Fibroblast of peridontal ligament (primary cell): ENCODE results near the gene LIF.
"Not testable (repeated sequence)": the region's sequence is repeated elsewhere in the genome, so short reads cannot be mapped to it uniquely, and the experiment has no call there.

Experiments
- DNase-seq: peaks from one replicate; pipeline ENCODE4 v3.0.0-alpha.2; 2010; ENCODE audit errors: extremely low read depth

The LIF gene

GRCh38 chr22:30206944-30207343 lies 39.6 kb downstream of the LIF start:
- peak; percentile 92 for DNase-seq

GRCh38 chr22:30205281-30206115 lies 41.1 kb downstream of the LIF start:
- DNase-seq = peak; percentile 99

DNA sequence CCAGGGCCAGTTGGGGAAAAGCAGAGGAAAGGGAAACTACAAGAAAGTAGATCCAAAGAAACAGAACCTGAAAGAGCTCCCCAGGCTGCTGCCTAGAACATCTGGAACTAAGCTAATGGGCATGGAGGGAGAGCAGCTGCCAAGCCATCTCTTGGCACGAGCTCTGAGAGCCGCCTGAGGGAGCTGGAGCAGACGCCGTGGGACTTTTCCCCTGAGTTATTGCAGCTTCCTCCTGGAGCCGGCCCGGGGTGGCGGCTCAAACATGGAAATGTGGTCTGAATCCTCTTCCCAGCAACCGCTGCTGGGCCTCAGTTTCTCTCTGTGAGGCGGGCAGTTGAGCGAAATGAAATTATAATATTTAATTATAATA lies 41.8 kb downstream of the LIF start:
- DNase-seq = peak; percentile 95

DNA sequence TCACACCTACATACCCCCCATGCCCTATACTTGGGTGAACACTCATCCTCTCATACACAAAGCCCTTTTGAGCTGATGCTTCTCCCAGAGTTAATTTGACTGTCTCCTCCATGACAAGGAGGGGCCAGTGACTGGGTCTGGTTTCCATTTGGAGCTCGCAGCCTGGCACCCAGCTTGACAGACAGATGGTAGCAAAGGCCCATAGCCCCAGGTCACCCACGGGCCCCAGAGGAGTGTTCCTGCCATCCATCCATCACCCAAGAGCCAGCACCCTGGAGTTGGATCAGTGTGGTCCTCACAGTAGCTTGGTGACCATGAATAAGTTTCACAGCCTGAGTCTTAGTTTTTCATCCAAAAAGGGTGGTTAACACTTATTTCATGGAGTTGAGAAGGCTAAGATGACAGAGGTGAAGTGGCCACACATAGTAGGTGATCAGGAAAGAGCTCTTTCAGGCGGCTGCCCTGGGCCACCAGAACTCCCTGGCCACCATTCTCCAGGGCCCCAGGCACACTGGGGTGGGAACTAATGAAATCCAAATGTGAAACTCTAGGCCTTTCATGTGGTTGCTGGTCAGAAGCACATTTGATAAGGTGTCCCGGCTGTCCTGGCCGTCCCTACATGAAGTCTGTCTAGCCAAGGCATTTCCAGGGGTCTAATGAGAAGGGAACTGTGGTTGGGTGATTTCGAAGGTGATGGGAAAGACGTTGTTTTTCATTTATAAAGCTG lies 42.4 kb downstream of the LIF start:
- DNase-seq = no peak

- DNase-seq = peak; percentile 85
Measured at GRCh38 chr22:30202531-30203006, 44.0 kb downstream of the LIF start.

GRCh38 chr22:30201945-30202344 lies 44.6 kb downstream of the LIF start:
- DNase-seq = peak; percentile 65

DNA sequence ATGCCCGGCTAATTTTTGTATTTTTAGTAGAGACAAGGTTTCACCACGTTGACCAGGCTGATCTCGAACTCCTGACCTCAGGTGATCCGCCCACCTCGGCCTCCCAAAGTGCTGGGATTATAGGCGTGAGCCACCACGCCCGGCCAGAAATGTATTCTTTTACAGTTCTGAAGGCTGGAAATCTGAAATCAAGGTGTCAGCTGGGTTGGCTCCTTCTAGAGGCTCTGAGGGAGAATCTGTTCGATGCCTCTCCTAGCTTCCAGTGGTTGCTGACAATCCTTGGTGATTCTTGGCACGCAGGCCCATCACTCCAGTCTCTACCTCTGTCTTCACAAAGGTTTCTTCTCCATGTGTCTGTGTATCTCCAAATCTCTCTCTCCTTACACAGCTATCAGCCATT lies 45.7 kb downstream of the LIF start:
- not testable (repeated sequence) for DNase-seq

DNA sequence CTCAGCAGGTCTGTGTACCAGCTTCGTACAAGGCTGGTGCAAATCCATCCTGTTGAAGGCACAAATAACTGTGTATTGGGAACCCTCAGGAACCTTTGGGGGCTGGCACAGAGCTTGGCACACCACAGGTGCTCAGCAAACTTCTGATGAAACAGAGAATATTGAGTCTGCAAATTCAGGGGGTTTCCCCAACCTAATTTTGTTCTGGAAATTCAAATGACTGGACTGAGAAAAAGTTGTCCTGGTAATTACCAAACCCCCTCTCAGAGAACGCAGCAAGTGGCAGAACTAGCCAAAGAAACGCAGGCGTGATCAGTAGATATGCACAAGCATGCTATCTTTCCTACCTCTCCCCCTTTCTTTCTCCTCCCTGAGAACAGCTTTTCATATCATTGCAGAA lies 47.6 kb downstream of the LIF start:
- DNase-seq = no peak

- DNase-seq = no peak
Measured at GRCh38 chr22:30198152-30198825, 48.3 kb downstream of the LIF start.

DNA sequence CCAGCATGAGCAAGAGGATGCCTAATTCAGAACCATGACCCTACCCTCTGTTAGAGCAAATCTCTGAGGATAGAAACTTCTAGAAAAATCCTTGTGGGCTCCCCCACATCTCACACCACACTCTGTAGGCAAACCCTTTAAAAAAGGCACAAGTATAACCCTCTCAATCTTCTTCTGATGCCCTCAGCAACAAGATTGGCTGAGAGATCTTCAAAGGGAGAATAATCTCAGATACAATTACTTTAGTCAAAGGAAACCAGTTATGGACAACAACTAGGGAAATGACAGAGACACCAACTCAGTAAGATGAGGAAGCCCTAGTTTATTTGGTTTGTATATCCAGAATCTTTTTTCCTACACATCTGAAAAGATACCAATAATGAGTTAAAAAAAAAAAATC lies 49.2 kb downstream of the LIF start:
- DNase-seq = no peak

GRCh38 chr22:30196880-30197336 lies 49.7 kb downstream of the LIF start:
- no peak for DNase-seq

DNA sequence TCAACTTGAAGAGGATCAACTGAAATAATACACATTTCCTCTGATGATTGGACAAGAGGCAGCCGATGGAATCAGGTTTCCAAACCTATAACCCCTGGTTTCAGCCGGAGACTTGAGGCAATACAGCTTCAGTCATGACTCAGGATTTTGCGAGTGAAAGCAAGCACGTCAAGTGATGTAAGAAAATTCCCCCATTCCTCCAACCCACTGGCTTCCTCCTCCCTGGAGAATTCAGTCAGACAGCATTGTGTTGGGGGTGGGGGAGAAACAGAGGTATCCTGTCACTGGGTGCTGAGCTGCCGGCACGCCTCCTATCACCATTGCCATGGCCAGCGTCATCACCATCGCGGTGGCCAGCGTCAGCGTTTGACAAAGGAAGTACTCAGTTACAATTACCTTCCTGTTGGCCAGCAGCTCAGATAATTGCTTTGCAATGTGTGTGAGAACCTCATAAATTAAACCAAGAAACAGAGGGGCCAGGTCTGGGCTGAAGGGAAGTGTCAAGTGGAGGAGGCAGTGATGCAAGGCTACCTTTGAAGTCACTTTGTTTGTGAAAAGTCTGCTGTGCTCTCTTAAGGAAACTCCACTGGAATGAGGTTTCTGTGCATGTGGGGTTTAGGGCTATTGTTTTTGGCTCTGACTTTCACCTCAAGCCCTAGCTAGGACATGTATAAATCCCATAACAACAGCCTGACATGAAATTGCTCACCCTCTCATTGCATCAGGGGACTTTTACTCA lies 50.2 kb downstream of the LIF start:
- DNase-seq = peak; percentile 100

- no peak for DNase-seq
Measured at GRCh38 chr22:30195245-30196140, 51.1 kb downstream of the LIF start.

GRCh38 chr22:30193031-30193775 lies 53.4 kb downstream of the LIF start:
- peak; percentile 68 for DNase-seq

GRCh38 chr22:30192427-30192826 lies 54.1 kb downstream of the LIF start:
- no peak for DNase-seq

DNA sequence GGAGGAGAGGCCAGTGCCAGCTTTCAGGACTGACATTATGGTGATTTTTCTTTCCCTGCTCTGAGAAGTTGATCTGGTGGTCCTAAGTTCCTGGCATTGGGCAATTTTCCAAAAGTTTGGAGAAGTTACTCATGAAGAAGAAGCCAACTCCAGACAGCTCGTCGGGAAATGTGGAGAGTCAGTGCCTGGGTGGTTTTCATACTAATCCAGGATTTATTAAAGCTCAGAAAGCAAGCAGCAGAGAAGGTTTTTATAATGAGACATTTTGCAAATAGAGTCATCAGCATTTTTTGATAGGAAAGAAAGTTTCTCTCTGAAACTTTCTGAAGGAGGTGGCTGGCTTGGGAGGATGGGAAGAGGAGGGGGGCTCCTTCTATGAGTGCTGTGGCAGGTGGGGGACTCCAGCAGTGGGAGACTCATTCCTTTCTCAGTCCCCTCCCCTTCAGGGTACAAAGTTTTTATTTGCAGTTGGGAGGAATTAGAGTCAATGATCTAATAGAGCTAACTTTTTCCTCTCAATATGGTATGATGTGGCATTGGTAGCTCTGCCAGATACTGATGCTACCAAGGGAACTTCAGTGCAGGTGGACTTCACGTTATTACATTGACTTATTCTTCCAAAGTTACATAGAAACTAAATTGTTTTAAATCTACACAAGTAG lies 55.4 kb downstream of the LIF start:
- no peak for DNase-seq

DNA sequence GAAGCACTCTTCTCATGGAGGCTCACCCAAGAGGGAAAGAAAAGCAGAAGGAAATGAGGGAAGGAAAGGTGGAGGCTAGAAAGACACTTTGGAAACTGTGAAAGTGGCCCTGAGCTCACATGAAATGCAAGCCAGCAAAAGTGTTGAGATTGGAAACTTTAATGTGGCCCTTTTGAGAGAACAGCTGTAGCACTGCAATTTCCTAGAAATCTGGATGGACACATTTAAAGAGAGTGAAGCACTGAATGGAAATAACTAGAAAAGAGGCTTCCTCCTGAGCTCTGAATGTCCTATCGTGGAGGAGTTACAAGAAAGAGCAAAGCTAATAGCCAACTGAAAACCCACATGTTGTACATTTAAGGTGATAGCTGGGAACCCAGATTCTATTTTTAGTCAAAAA lies 56.0 kb downstream of the LIF start:
- no peak for DNase-seq
